ENCODE measurements around the gene KIF6. TPM values are rescaled to one million over a fixed set of nuclear protein-coding genes. Genes with fewer than 3 reads are reported as not detected.
"Not testable (repeated sequence)": the region's sequence is repeated elsewhere in the genome, so short reads cannot be mapped to it uniquely, and the experiment has no call there.

The KIF6 gene
- total and polyA plus RNA-seq, 7 experiments from 2014 or later: 0.75 TPM; not detected in 6

GRCh38 chr6:39493174-39493573, 232.0 kb downstream of the KIF6 start:
- CTCF ChIA-PET: no interaction called here
- Histone ChIP-seq H3K4me1 (ENCODE audit: control insufficient read depth in 2 of 2, insufficient read depth in 2 of 2, low read length in 2 of 2) (no peaks in the 10 kb centered on the region), H3K27ac (ENCODE audit: low read depth, low read length) (no peak overlapping the region), H3K27me3 (ENCODE audit: control insufficient read depth in 2 of 2, insufficient read depth in 2 of 2, low read length in 2 of 2) (no peaks in the 10 kb centered on the region), H3K9me3 (ENCODE audit: control insufficient read depth in 2 of 3, low read length in 3 of 3) (no peaks in the 10 kb centered on the region), H3K4me3 (ENCODE audit: low read length) (no peak overlapping the region), H3K36me3 (ENCODE audit: control insufficient read depth in 2 of 3, insufficient read depth in 3 of 3, low read length in 3 of 3) (no peaks in the 10 kb centered on the region)
- Mint-ChIP-seq H3K4me1 (no peaks in the 10 kb centered on the region), H3K9me3 (no peaks in the 10 kb centered on the region), H3K36me3 (no peaks in the 10 kb centered on the region), H3K27ac (no peak overlapping the region), H3K27me3 (peaks cover 20 to 44% (median 33%) of the 10 kb centered on the region in 5 donors), H3K4me3 (no peak overlapping the region)
- ATAC-seq (no peak), DNase-seq (no peak)
- intact Hi-C loops (cut with micrococcal nuclease): no loop called here
- POLR2A ChIA-PET: no interaction called here

- no peaks in the 10 kb centered on the region for H3K4me1 Mint-ChIP-seq
- Histone ChIP-seq H3K9me3 (ENCODE audit: control insufficient read depth in 2 of 3, low read length in 3 of 3) (no peaks in the 10 kb centered on the region), H3K4me1 (ENCODE audit: control insufficient read depth in 2 of 2, insufficient read depth in 2 of 2, low read length in 2 of 2) (no peaks in the 10 kb centered on the region), H3K36me3 (ENCODE audit: control insufficient read depth in 2 of 3, insufficient read depth in 3 of 3, low read length in 3 of 3) (no peaks in the 10 kb centered on the region), H3K27ac (ENCODE audit: low read depth, low read length) (no peak overlapping the region), H3K27me3 (ENCODE audit: control insufficient read depth in 2 of 2, insufficient read depth in 2 of 2, low read length in 2 of 2) (no peaks in the 10 kb centered on the region), H3K4me3 (ENCODE audit: low read length) (no peak overlapping the region)
- ChIA-PET CTCF (no interaction called here), POLR2A (no interaction called here)
- H3K27ac Mint-ChIP-seq: no peak overlapping the region
- H3K36me3 Mint-ChIP-seq: no peaks in the 10 kb centered on the region
- DNase-seq (no peak), ATAC-seq (no peak)
- intact Hi-C loops (cut with micrococcal nuclease): no loop called here
- no peaks in the 10 kb centered on the region for H3K9me3 Mint-ChIP-seq
- H3K4me3 Mint-ChIP-seq: no peak overlapping the region
- peaks cover 11 to 24% (median 18%) of the 10 kb centered on the region in 5 donors for H3K27me3 Mint-ChIP-seq
Observed at GRCh38 chr6:39490108-39490507, 235.1 kb downstream of the KIF6 start.

- ATAC-seq: no peak
- Histone ChIP-seq H3K4me1 (ENCODE audit: control insufficient read depth in 2 of 2, insufficient read depth in 2 of 2, low read length in 2 of 2) (no peaks in the 10 kb centered on the region), H3K27me3 (ENCODE audit: control insufficient read depth in 2 of 2, insufficient read depth in 2 of 2, low read length in 2 of 2) (no peaks in the 10 kb centered on the region), H3K9me3 (ENCODE audit: control insufficient read depth in 2 of 3, low read length in 3 of 3) (no peaks in the 10 kb centered on the region), H3K27ac (ENCODE audit: low read depth, low read length) (no peak overlapping the region), H3K4me3 (ENCODE audit: low read length) (no peak overlapping the region), H3K36me3 (ENCODE audit: control insufficient read depth in 2 of 3, insufficient read depth in 3 of 3, low read length in 3 of 3) (no peaks in the 10 kb centered on the region)
- intact Hi-C loops (cut with micrococcal nuclease): no loop called here
- Mint-ChIP-seq H3K4me3 (no peak overlapping the region), H3K27me3 (peaks cover 11 to 39% (median 14%) of the 10 kb centered on the region in 5 donors), H3K36me3 (no peaks in the 10 kb centered on the region), H3K4me1 (peaks cover 0 to 1% (median 0%) of the 10 kb centered on the region in 7 donors), H3K27ac (no peak overlapping the region), H3K9me3 (no peaks in the 10 kb centered on the region)
- ChIA-PET CTCF (no interaction called here), POLR2A (no interaction called here)
- DNase-seq: no peak
Observed at GRCh38 chr6:39488255-39488879, 236.8 kb downstream of the KIF6 start.

GRCh38 chr6:39484276-39484675, 240.9 kb downstream of the KIF6 start:
- ATAC-seq (no peak), DNase-seq (no peak)
- Histone ChIP-seq H3K4me3 (ENCODE audit: low read length) (no peak overlapping the region), H3K36me3 (ENCODE audit: control insufficient read depth in 2 of 3, insufficient read depth in 3 of 3, low read length in 3 of 3) (no peaks in the 10 kb centered on the region), H3K27me3 (ENCODE audit: control insufficient read depth in 2 of 2, insufficient read depth in 2 of 2, low read length in 2 of 2) (no peaks in the 10 kb centered on the region), H3K9me3 (ENCODE audit: control insufficient read depth in 2 of 3, low read length in 3 of 3) (no peaks in the 10 kb centered on the region), H3K4me1 (ENCODE audit: control insufficient read depth in 2 of 2, insufficient read depth in 2 of 2, low read length in 2 of 2) (no peaks in the 10 kb centered on the region), H3K27ac (ENCODE audit: low read depth, low read length) (no peak overlapping the region)
- ChIA-PET POLR2A (no interaction called here), CTCF (no interaction called here)
- no peak overlapping the region for H3K27ac Mint-ChIP-seq
- H3K4me3 Mint-ChIP-seq: no peak overlapping the region
- H3K27me3 Mint-ChIP-seq: peaks cover 13 to 39% (median 22%) of the 10 kb centered on the region in 5 donors
- H3K36me3 Mint-ChIP-seq: no peaks in the 10 kb centered on the region
- peaks cover 0 to 5% (median 0%) of the 10 kb centered on the region in 7 donors for H3K4me1 Mint-ChIP-seq
- H3K9me3 Mint-ChIP-seq: peaks cover 0 to 4% (median 0%) of the 10 kb centered on the region in 11 donors
- intact Hi-C loops (cut with micrococcal nuclease): no loop called here

GRCh38 chr6:39479819-39480218, 245.4 kb downstream of the KIF6 start:
- H3K27ac Mint-ChIP-seq; H3K27ac ChIP-seq (ENCODE audit: low read depth, low read length): not testable (repeated sequence)

GRCh38 chr6:39476670-39477069, 248.5 kb downstream of the KIF6 start:
- Histone ChIP-seq H3K4me3 (ENCODE audit: low read length) (no peak overlapping the region), H3K27me3 (ENCODE audit: control insufficient read depth in 2 of 2, insufficient read depth in 2 of 2, low read length in 2 of 2) (no peaks in the 10 kb centered on the region), H3K27ac (ENCODE audit: low read depth, low read length) (no peak overlapping the region), H3K36me3 (ENCODE audit: control insufficient read depth in 2 of 3, insufficient read depth in 3 of 3, low read length in 3 of 3) (no peaks in the 10 kb centered on the region), H3K4me1 (ENCODE audit: control insufficient read depth in 2 of 2, insufficient read depth in 2 of 2, low read length in 2 of 2) (no peaks in the 10 kb centered on the region), H3K9me3 (ENCODE audit: control insufficient read depth in 2 of 3, low read length in 3 of 3) (no peaks in the 10 kb centered on the region)
- H3K36me3 Mint-ChIP-seq: no peaks in the 10 kb centered on the region
- ChIA-PET CTCF (no interaction called here), POLR2A (no interaction called here)
- H3K4me3 Mint-ChIP-seq: no peak overlapping the region
- H3K27me3 Mint-ChIP-seq: peaks cover 4 to 20% (median 13%) of the 10 kb centered on the region in 5 donors
- H3K4me1 Mint-ChIP-seq: peaks cover 0 to 24% (median 9%) of the 10 kb centered on the region in 7 donors
- DNase-seq: no peak
- H3K9me3 Mint-ChIP-seq: peaks cover 0 to 6% (median 2%) of the 10 kb centered on the region in 11 donors
- ATAC-seq: no peak
- intact Hi-C loops (cut with micrococcal nuclease): no loop called here
- no peak overlapping the region for H3K27ac Mint-ChIP-seq

More at GRCh38 chr6:39479819-39480218, 245.4 kb downstream of the KIF6 start:
- H3K27me3 ChIP-seq (ENCODE audit: control insufficient read depth in 2 of 2, insufficient read depth in 2 of 2, low read length in 2 of 2); ATAC-seq; H3K4me1 ChIP-seq (ENCODE audit: control insufficient read depth in 2 of 2, insufficient read depth in 2 of 2, low read length in 2 of 2); DNase-seq; CTCF ChIA-PET; POLR2A ChIA-PET; H3K9me3 ChIP-seq (ENCODE audit: control insufficient read depth in 2 of 3, low read length in 3 of 3); intact Hi-C loops (cut with micrococcal nuclease); H3K9me3 Mint-ChIP-seq; H3K4me3 ChIP-seq (ENCODE audit: low read length); H3K36me3 Mint-ChIP-seq; H3K4me3 Mint-ChIP-seq; H3K4me1 Mint-ChIP-seq; H3K36me3 ChIP-seq (ENCODE audit: control insufficient read depth in 2 of 3, insufficient read depth in 3 of 3, low read length in 3 of 3): not testable (repeated sequence)
- peaks cover 13 to 33% (median 26%) of the 10 kb centered on the region in 5 donors for H3K27me3 Mint-ChIP-seq

- Mint-ChIP-seq H3K27me3 (peaks cover 0 to 17% (median 10%) of the 10 kb centered on the region in 5 donors), H3K9me3 (peaks cover 0 to 6% (median 2%) of the 10 kb centered on the region in 11 donors), H3K4me1 (peaks cover 0 to 24% (median 9%) of the 10 kb centered on the region in 7 donors), H3K36me3 (no peaks in the 10 kb centered on the region), H3K4me3 (no peak overlapping the region), H3K27ac (no peak overlapping the region)
- CTCF ChIA-PET: no interaction called here
- POLR2A ChIA-PET: no interaction called here
- Histone ChIP-seq H3K27me3 (ENCODE audit: control insufficient read depth in 2 of 2, insufficient read depth in 2 of 2, low read length in 2 of 2) (no peaks in the 10 kb centered on the region), H3K27ac (ENCODE audit: low read depth, low read length) (no peak overlapping the region), H3K4me1 (ENCODE audit: control insufficient read depth in 2 of 2, insufficient read depth in 2 of 2, low read length in 2 of 2) (no peaks in the 10 kb centered on the region), H3K36me3 (ENCODE audit: control insufficient read depth in 2 of 3, insufficient read depth in 3 of 3, low read length in 3 of 3) (no peaks in the 10 kb centered on the region), H3K4me3 (ENCODE audit: low read length) (no peak overlapping the region), H3K9me3 (ENCODE audit: control insufficient read depth in 2 of 3, low read length in 3 of 3) (no peaks in the 10 kb centered on the region)
- ATAC-seq (no peak), DNase-seq (no peak)
- intact Hi-C loops (cut with micrococcal nuclease): no loop called here
Observed at GRCh38 chr6:39476151-39476550, 249.1 kb downstream of the KIF6 start.

Data from naive thymus-derived CD4-positive, alpha-beta T cell (primary cell).